Adrenal gland (tissue), 5 donors: ENCODE results near the gene TTN.

Source experiments
- CTCF ChIP-seq, 6 experiments: fragments of 450-650 bp in 4 of 6; fragments of 200-600 bp in 2 of 6; sonication (generic) in 1 of 6; IDR thresholded peaks; 1 replicate in 5 of 6; 2 replicates in 1 of 6; pipeline versions ENCODE4 v1.5.1 to v1.8.0; 2016 to 2021; ENCODE audit warnings: antibody characterized with exemption in 6 of 6, mild to moderate bottlenecking in 2 of 6, moderate library complexity in 1 of 6
- POLR2A ChIP-seq, 2 donors: fragments of 450-650 bp; IDR thresholded peaks; one replicate each; pipeline ENCODE4 v1.6.1; 2017; ENCODE audit warnings: antibody characterized with exemption in 2 of 2, mild to moderate bottlenecking in 2 of 2, moderate library complexity in 1 of 2
- donor health status: DM: no; HTN: no; CAD: no.

GRCh38 chr2:178723786-178724346 lies 83.4 kb downstream of the TTN start:
- TF ChIP-seq CTCF (IDR thresholded peaks at IDR 0.05): no peak
- no peak for TF ChIP-seq POLR2A (IDR thresholded peaks at IDR 0.05)
